NCI-H146 treated with DMSO at 0.1 percent for 48 hours (cell line): ENCODE measurements around the gene SPEM3.

Experiments
- DNase-seq: peaks from one replicate; lab custom pipeline; 2025; ENCODE audit not compliant: unreplicated experiment; lab: John Stamatoyannopoulos, UW

Gene SPEM3

DNA sequence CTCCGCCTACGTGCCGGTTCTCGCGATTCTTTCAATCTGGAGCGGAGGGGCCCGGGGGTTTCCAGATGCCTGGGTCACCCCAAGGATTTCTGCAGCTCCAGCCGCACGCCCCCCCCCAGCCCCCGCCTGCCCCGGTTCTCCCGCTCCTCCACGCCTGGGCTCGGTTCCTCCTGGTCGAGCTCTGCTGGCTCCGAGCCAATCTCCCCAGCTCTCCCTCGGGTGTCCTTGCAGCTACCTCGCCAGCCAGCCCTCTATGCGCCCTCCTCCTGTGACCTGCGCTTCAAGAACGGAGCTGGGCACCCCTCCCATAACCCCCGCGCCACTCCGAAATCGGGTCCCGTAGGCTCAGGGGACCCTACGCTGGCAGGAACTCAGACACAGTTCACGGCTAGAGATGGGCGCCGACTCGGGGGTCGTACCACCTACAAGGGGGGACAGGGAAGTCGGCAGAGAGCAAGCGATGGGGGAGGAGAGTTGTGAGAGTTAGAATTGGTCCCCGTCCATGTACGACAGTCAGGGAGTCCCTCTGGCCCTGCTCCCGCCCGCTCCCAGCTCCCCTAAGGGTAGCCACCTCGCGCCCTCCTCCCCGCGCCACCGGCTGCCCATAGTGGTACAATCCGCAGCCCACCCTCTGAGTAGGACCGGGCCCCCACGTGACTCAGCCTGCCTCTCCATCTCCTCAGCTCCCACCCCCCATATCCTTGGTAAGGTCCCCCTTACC, 11.6 kb downstream of the SPEM3 start:
- no peak for DNase-seq

DNA sequence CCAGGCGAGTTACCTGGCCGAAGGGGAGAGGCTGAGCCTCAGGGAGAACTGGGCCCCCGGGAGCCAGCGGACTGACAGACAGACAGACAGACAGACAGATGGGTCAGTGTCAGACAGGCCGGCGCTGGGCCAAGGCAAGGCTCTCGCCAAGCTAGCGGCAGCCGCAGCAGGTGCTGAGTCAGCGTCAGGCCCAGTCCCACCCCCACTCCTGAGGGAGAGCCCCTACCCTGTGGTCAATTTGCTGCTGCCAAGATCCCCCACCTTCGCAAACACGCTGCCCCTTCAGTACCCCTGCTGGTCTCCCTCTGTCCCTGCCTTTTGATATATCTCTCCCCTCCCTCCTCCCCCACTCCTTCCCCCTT, 12.2 kb downstream of the SPEM3 start:
- DNase-seq = no peak

DNA sequence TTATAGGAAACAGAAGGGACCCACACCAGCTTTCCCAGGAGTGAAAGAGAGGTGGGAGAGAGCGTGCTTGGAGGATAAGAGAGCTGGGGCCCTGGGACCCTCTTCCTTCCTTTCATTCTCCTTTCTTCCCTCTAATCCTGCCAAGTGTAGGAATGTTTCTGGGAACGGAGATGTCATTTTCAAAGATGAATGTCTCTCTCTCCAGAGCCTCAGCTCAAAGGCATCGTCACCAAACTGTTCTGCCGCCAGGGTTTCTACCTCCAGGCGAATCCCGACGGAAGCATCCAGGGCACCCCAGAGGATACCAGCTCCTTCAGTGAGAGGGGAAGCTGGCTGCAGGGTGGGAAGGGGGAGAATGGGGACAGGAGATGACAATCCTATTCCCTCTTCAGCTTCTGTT, 12.6 kb downstream of the SPEM3 start:
- no peak for DNase-seq

DNA sequence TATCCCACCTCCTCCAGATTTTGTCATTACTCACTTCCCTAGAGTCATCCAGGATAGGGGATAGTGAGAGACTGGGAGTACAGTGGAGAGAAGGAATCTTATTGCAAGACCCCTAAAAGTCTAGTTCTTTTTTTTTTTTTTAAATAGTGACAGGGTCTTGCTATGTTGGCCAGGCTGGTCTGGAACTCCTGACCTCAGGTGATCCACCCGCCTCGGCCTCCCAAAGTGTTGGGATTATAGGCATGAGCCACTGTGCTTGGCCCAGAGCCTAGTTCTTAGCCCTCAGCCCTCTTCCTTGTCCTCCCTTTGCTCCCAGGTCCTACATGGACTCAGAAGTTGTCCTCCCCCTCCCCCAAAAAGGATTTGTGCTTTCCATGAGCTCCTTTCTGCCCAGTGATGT, 13.5 kb downstream of the SPEM3 start:
- DNase-seq = no peak

DNA sequence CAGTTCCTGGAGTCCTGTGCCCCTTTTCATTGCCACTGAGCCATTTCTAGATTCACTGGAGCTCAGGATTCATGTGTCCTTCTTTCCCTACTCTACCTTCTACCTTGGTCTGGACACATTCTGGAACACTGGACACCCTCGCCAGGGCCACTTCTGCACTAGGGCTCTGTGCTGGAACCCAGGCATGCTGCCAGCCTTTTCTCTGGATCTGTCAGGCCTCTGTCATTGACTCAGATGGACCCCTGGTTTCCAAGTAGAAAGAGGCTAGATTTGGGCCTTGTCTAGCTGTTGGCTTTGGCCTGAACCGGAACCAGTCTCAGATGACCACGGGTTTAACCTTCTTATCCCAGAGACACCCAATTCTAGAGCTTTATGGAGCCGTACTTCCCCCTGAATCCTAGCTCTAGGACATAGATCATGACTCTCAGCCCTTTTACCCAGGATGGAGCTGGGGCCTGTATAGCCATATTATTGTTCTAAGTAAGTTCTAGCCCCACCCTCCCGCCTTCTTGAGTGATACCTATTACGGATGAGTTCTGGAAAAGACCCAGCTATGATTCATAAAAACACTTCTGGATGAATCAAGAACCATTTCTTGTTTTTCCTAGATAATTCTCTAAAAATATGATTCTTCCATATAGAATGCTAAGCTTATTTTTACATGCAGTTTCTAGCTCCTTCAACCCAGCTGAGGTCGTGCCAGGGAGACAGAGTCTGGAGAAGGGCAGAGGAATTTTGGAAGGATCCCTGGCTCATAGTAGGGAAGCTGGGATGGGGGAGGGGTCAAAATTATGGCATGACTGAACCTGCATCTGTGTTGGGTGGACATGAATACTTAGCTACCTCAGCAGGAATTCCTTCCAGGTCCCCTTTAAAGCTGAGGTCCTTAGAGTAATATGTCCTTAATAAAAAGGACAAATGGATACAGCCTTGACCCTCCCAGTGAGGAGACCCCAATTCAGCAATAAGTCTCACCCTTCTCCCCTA, 15.1 kb downstream of the SPEM3 start:
- DNase-seq = no peak

DNA sequence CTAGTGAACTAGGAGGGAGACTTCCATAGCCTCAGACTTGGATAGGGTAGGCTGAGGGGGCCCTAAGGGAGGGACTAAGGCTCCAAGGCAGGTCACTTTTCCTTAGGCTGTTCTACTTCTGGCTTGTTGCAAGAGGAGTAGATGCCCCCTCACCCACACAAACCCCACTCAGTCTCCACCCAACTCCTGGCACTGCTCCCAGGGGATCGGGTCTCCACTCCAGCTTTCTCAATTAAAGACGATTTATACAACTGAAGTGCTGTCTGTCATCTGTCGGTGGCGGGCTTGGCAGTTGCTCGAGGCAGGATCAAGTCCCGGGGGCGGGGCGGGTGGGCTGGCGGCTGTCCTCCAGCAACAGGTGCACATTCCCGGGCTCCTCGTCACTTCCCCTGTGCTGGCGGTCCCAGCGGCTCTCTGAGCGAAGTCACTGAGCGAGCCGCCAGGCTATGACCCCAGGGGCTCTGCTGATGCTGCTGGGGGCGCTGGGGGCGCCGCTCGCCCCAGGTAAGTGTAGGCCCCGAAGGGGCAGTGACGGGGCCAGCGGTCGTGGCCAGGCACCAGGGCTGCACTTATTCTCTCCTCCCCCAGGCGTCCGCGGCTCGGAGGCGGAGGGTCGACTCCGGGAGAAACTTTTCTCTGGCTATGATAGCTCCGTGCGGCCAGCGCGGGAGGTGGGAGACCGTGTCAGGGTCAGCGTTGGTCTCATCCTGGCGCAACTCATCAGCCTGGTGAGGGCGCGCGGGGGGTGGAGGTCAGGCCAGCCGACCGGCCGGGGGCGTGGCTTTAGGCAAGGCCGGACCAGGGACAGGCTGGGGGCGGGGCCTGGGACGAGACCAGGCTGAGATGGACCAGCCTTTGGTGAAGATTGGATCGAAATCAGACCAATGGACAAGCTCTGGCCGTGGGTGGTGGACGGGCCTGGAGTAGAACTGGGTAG, 16.3 kb downstream of the SPEM3 start, which contains the start of gene CHRNB1:
Gene CHRNB1, plus strand, starts transcription at position 380 of the 937 bp plus-strand sequence. Its CDS starts 67 bp downstream, at position 447.
- DNase-seq = no peak

DNA sequence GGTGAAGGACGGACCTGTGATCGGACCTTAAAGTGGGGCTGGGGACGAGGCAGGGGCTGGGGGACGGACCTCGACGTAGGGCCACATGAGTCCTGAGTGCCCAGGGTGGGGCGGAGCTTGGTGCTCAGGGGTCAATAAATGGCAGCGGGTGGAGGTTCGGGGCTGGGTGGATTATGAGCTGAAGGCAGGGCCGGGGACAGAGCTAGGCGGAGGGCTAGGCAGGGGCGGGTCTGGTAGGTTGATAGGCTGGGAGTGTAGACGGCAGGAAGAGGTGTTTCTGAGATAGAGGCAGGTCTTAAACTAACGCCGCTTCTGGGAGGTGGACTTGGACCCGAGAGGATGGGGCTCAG, 16.9 kb downstream of the SPEM3 start:
- DNase-seq = no peak

DNA sequence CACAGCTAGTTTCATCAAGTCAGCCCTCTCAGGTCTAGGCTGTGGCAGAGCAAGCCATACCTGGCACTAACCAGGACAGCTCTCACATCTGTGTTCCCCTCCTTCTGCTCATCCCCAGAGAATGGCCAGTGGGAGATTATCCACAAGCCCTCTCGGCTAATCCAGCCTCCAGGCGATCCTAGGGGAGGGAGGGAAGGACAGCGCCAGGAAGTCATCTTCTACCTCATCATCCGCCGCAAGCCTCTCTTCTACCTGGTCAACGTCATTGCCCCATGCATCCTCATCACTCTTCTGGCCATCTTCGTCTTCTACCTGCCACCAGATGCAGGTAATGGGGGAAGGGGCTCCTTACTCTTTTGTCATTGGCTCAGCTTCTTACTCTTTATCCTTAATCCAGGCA, 19.8 kb downstream of the SPEM3 start:
- no peak for DNase-seq

DNA sequence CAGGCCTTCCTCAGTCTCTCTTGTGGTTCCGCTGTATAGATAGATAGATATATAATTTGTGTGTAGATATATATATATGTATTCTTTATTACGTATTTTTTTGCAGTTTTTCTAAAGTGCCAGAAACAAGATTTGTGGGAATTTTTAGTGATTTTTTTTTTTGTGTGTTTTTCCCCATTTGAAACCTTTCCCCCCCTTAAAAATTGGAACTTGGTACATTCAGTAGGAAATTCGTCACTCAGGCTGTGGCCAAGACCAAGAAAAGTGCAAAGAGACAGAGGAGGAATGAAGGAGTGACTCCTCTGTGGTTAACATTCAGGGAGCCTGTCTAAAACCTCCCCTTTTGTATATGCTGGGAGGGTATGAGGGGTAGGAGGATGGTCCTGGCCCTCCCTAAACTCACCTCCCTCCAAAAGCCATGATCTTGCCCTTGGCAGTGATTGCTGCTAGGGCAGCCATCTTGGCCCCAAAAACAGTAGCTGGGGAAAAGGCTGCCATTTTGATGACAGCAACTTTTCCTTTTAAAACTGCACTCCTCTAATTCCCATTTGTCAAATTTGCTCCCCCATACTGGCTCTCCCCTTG, 31.4 kb downstream of the SPEM3 start:
- no peak for DNase-seq

DNA sequence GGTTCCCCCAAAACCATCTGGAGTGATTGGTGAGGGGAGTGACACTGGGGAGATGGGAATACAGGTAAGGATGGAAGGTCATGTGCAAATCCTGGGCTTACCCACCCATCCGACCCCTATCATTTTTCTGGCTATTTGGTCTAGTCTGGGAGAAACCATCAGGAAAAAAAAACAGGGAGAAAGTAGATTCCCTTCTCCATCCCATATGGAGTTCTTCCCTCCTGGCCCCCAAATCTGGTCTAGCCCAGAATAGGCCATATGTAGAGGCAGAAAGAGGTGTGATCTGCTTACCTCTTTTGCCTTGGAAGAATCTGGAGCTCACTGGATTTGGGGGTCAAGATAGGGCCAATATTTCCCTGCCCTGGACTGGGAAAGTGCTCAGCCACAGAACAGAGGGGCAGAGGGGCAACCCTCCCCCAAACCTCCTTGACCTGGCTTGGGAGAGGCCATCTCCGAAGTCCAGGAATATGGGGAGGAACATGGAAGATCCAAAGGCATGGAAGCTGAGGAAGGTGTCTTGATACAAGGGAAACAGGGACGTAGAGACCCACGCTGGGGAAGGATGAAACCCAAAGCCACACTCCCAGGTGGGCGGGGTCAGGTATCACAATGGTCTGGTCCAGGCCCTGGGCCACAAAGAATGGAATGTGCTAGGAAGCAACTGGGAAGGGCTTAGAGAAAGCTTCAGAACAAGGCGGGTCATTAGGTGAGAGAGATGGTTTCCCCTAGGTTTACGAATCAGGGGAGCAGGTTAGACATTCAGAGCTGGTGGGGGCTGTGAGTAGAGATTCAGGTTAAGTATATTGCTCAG, 32.4 kb downstream of the SPEM3 start:
- DNase-seq = no peak

DNA sequence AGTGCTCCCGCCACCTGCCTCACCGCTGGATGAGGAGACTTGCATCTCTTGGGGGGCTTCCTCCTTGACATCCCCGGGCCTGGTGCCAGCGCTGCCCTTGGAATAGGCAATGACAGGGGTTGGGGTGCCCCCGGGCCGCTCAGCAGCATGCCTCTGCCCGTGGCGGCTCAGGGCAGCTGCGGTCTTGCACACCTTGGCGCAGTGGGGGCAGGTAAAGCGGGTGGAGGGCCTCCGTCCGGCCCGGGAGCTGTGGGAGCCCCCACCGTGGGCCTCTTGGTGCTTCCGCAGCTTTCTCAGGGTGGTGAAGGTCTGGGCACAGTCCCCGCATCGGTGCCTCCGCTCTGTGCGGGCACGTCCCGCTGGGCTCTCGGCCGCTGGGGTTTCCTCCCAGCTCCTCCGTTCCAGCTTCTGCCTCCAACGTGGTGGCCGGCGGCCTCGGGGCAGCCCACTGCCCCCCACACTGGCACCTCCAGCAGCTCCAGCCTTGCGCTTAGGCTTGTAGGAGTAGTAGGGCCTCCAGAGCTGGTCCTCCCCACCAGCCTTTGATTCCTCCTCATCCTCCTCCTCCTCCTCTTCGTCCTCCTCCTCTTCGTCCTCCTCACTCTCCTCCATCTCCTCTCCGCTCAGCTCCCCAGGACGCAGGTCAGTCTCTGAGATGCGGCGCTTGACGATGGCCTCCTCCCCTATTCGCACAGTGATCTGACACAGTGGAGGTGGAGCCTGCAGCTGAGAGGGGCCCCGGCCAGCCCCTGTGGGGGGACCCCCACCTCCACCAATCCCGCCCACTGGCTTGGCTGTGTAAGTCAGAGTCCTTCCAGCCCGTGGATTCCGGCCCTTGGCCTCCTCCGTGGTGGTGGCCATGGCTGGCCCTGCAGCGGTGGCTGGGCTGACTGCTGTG, 34.1 kb downstream of the SPEM3 start:
- no peak for DNase-seq

DNA sequence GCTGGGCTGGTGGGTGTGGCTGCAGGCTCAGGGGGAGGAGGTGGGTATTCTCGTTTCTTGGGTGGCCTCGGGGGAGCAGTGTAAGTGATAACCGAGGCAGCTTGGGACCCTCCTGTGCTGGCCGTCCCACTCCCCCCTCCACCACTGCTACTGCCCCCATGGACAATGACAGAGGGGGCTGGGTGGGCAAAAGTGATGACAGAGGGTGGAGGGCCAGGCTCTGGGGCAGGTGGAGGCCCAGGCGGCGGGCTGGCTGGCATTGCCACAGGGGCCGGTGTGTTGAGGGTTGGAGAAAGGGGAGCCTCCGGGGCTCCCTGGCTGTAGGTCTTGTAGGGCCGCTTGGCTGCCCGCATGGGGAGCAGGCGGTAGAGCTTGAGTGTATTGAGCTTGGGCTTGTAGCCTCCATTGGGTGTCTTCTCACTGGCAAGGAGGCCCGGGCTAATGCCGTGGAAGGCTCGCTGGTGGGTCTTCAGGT, 34.8 kb downstream of the SPEM3 start:
- no peak for DNase-seq

DNA sequence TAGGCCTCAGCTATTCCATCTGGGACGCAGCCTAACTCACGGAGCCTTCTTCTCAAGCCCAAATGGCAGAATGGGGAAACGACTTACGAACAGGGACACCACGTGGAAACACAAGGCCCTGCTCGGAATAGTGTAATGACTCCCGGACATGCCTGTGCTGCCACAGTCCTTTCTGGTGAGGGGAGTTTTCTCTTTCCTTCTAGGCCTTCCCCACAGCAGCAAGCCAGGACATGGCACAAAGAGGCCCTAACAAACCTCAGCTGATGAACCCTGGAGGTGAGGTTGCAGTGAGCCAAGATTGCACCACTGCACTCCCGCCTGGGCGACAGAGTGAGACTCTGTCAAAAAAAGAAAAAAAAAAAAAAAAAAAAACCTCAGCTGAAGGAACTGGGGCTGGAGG, 35.4 kb downstream of the SPEM3 start:
- DNase-seq = no peak

DNA sequence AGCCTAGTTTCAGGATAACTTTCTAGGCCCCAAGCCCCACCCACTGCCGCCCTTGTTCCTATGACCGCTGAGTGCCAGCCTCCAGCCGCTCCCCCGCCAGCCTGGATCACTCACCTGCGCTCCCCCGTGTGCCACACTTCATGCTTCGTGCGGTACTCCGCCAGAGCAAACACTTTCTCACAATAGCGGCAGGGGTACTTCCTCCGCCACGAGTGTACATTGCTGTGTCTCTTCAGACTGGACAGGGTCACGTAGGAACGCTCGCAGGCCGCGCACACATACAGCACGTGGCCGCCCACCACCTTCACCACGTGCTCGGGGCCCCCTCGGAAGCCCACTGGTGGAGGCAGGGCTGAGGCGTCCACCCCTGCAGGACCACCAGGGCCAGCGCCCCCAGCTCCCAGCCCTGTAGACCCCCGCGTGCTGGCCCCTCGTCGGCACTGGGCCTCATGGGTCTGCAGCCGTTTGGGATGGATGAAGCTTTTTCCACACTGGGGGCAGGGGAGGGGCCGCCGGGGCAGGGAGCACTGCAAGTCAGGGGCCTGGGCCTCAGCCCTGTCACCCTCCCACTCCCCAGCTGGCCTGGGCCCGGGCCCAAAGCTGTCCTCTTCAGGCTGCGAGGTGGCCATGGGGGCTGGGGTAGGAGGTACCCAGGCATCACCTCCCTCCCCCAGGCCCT, 37.1 kb downstream of the SPEM3 start:
- DNase-seq = no peak

DNA sequence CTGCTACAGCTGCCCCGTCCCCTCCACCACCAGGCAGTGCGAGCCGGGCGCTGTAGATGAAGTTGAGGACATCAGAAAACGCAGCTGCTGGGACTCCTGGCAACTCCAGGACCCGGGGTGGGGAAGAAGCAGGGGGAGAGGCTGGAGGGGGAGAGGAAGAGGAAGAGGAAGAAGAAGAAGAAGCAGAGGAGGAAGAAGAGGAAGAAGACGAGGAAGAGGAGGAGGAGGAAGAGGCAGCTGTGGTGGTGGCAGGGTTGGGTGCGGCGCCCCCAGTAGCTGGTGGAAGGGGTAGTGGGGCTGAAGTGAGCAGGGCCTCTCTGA, 37.6 kb downstream of the SPEM3 start:
- DNase-seq = no peak

DNA sequence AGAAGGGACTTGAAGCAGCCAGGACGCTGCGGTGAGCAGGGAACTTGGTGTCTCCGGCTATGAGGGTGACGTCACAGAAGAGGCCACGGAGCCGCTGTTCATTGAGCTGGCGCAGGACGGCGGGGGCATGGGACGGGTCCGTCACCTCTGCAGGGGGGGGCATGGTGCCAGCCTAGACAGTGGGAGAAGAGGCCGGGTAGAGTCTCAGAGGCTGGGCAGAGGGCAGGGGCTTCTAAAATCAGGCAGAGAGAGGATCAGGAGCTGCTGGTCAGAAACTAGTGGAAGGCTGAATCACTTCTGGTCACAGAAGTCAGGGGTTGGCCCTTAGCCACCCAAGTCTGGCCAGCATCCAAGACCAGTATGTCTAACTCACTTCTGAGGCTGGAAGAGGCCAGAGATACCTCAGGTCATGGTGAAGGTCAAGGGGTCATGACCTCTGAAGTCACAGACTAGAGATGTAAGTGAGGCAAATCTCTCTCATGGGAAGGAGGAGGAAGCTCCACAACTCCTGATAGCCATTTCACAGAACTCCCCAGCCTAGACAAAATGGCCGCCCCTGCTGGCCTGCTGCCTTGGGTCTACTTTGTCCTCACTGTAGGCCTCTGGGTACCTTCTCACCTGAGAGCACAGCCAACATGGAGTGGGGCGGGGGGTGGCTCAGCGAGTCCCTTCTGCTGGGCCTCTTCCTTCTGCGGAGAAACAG, 38.1 kb downstream of the SPEM3 start:
- DNase-seq = no peak

DNA sequence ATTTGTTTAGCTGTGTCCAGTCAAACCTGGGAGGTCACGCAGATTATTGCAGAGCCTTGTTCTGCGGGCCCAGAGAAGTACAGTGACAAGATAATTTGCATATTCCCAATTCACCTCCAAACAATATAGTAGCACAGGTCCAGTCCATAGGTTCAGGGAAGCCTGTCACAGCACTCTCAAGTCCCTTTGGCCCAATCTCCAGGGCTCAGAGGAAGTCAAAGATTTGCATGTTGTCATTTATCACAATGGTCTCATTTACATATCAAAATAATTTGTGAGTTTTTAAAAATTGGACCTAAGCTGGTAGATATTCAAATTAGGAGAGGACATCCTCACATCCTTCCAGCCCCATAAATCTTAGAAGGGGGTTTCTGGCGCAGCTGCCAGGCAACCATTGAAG, 38.8 kb downstream of the SPEM3 start:
- DNase-seq = no peak

DNA sequence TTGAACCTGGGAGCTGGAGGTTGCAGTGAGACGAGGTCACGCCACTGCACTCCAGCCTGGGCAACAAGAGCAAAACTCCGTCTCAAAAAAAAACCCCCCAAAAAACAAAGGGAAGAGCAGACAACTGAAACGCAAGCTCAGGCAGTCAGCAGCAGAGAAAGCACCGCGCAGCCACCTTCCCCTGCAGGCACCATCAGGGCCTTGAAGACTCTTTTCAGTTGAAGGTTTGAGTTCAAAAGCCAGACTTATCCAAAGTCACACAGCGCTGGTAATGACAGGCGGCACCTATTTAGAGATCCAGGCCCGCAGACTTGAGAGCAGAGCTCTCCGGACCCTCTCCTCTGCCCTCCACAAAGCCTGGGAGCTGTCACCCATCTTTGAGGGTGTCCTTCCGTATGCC, 39.6 kb downstream of the SPEM3 start:
- no peak for DNase-seq
